SK-N-SH (cell line): ENCODE results near the gene RHOBTB3. TPM values are rescaled to one million over a fixed set of nuclear protein-coding genes. Genes with fewer than 3 reads are reported as not detected.
A peak's percentile ranks its signal among the peaks of the same experiment; 100 is the strongest.

Source experiments
- CTCF ChIA-PET: fragments of 300-600, 350-600 bp; formaldehyde crosslinking; extraction: SDS; loops from one replicate; lab custom pipeline; 2021; lab: Yijun Ruan, JAX
- POLR2A ChIA-PET: fragments of 350-600 bp; sonication (Branson Sonifier 250); formaldehyde crosslinking; extraction: SDS; loops from one replicate; lab custom pipeline; 2020; ENCODE audit warnings: antibody characterized with exemption, inconsistent platforms; lab: Yijun Ruan, JAX
- DNase-seq: peaks from one replicate; pipeline ENCODE4 v3.0.0; 2012
- H2AFZ ChIP-seq: fragments of 200-600 bp; sonication (generic); 2 replicates; pipeline ENCODE4 v1.8.1; 2016; ENCODE audit warnings: antibody characterized with exemption, mild to moderate bottlenecking, low read depth
- H3F3A ChIP-seq: fragments of 200-600 bp; sonication (generic); replicated peaks from 2 replicates; pipeline ENCODE3; 2016; ENCODE audit warnings: antibody characterized with exemption, mild to moderate bottlenecking; ENCODE audit not compliant: insufficient read depth
- H3K27ac ChIP-seq, 2 experiments: fragments of 200-500 bp in 1 of 2; fragments of 200-600 bp in 1 of 2; sonication (Bioruptor generic) in 1 of 2; sonication (generic), shearing (Covaris generic) in 1 of 2; 2 replicates each; pipeline versions ENCODE4 v1.5.1 to v1.6.1; 2014 to 2016; ENCODE audit warnings: low read depth in 2 of 2, inconsistent platforms in 1 of 2, low read length in 1 of 2, mild to moderate bottlenecking in 1 of 2, mixed read lengths in 1 of 2
- H3K27me3 ChIP-seq: fragments of 200-600 bp; sonication (generic), shearing (Covaris generic); 2 replicates; pipeline ENCODE4 v1.6.1; 2016; ENCODE audit warnings: mixed run types; ENCODE audit not compliant: insufficient read depth
- H3K36me3 ChIP-seq, 2 experiments: fragments of 200-500 bp in 1 of 2; fragments of 200-600 bp in 1 of 2; sonication (Bioruptor generic) in 1 of 2; sonication (generic) in 1 of 2; replicated peaks in 1 of 2; 2 replicates each; pipeline versions ENCODE3 to v1.5.1; 2014 to 2016; ENCODE audit warnings: low read length in 1 of 2, mild to moderate bottlenecking in 1 of 2; ENCODE audit not compliant: insufficient read depth in 2 of 2, control insufficient read depth in 1 of 2
- H3K4me1 ChIP-seq, 2 experiments: fragments of 200-500 bp in 1 of 2; fragments of 200-600 bp in 1 of 2; sonication (Bioruptor generic) in 1 of 2; sonication (generic), shearing (Covaris generic) in 1 of 2; 2 replicates each; pipeline versions ENCODE4 v1.5.1 to v1.6.1; 2014 to 2016; ENCODE audit warnings: low read depth in 1 of 2, low read length in 1 of 2, mixed run types in 1 of 2; ENCODE audit not compliant: insufficient read depth in 2 of 2, control insufficient read depth in 1 of 2
- H3K4me2 ChIP-seq: fragments of 200-600 bp; sonication (generic), shearing (Covaris generic); 2 replicates; pipeline ENCODE4 v1.6.1; 2017; ENCODE audit warnings: mixed run types
- H3K4me3 ChIP-seq, 2 experiments: fragments of 200-500 bp in 1 of 2; fragments of 200-600 bp in 1 of 2; sonication (Bioruptor generic) in 1 of 2; sonication (generic), shearing (Covaris generic) in 1 of 2; 2 replicates each; pipeline versions ENCODE4 v1.5.1 to v1.8.1; 2014 to 2016; ENCODE audit warnings: low read depth in 2 of 2, inconsistent platforms in 1 of 2, low read length in 1 of 2, mild to moderate bottlenecking in 1 of 2, mixed read lengths in 1 of 2, moderate library complexity in 1 of 2
- H3K79me2 ChIP-seq: fragments of 200-600 bp; sonication (generic); 2 replicates; pipeline ENCODE4 v1.8.1; 2017; ENCODE audit warnings: mild to moderate bottlenecking; ENCODE audit not compliant: insufficient read depth
- H3K9ac ChIP-seq: fragments of 200-600 bp; sonication (generic); 2 replicates; pipeline ENCODE4 v1.6.1; 2017; ENCODE audit warnings: mixed run types
- H3K9me2 ChIP-seq: fragments of 200-600 bp; sonication (generic); 2 replicates; pipeline ENCODE4 v1.6.1; 2017; ENCODE audit warnings: mixed run types
- H3K9me3 ChIP-seq: fragments of 200-600 bp; sonication (generic); 2 replicates; pipeline ENCODE4 v1.6.1; 2017; ENCODE audit warnings: mixed run types, mild to moderate bottlenecking, moderate library complexity
- H4K20me1 ChIP-seq: fragments of 200-600 bp; sonication (generic); 2 replicates; pipeline ENCODE4 v1.6.1; 2017; ENCODE audit warnings: mild to moderate bottlenecking, mixed run types; ENCODE audit not compliant: insufficient read depth
- CHD2 ChIP-seq: fragments of 150-350 bp; IDR thresholded peaks from 2 replicates; pipeline ENCODE4 v1.6.1; 2018; ENCODE audit warnings: low read length; ENCODE audit not compliant: partially characterized antibody
- CTCF ChIP-seq: fragments of 200-600 bp; sonication (generic); IDR thresholded peaks from 2 replicates; pipeline ENCODE4 v1.6.1; 2017; ENCODE audit warnings: antibody characterized with exemption, mild to moderate bottlenecking, moderate library complexity
- ELF1 ChIP-seq: IDR thresholded peaks from 2 replicates; pipeline ENCODE4 v1.4.0; 2012
- EP300 ChIP-seq, 2 experiments: IDR thresholded peaks; 2 replicates each; pipeline versions ENCODE4 v1.4.0 to v1.6.1; 2012; ENCODE audit warnings: borderline replicate concordance in 1 of 2, low read depth in 1 of 2, low read length in 1 of 2
- EZH2phosphoT487 ChIP-seq: fragments of 200-600 bp; sonication (generic); IDR thresholded peaks from 2 replicates; pipeline ENCODE4 v1.6.1; 2017; ENCODE audit warnings: low read depth, mixed run types, mild to moderate bottlenecking, antibody characterized with exemption, moderate library complexity, borderline replicate concordance
- FOXJ3 ChIP-seq: sonication (generic); formaldehyde crosslinking; IDR thresholded peaks from 2 replicates; pipeline ENCODE4 v1.5.1; 2020; ENCODE audit warnings: mild to moderate bottlenecking, missing genetic modification reagents
- GATA2 ChIP-seq: sonication (generic); formaldehyde crosslinking; IDR thresholded peaks from 2 replicates; pipeline ENCODE4 v1.5.0; 2020; ENCODE audit warnings: mild to moderate bottlenecking, missing genetic modification reagents
- NRF1 ChIP-seq: IDR thresholded peaks from 2 replicates; pipeline ENCODE4 v1.6.1; 2012; ENCODE audit warnings: low read depth, mild to moderate bottlenecking, low read length
- RAD21 ChIP-seq: IDR thresholded peaks from 2 replicates; pipeline ENCODE4 v1.6.1; 2012; ENCODE audit warnings: mild to moderate bottlenecking, low read length
- RCOR1 ChIP-seq: fragments of 150-350 bp; IDR thresholded peaks from 2 replicates; pipeline ENCODE4 v1.6.1; 2017; ENCODE audit warnings: antibody characterized with exemption, low read length
- SIN3A ChIP-seq: IDR thresholded peaks from 2 replicates; pipeline ENCODE4 v1.6.1; 2012; ENCODE audit warnings: low read depth, mild to moderate bottlenecking, low read length, moderate library complexity, borderline replicate concordance
- USF2 ChIP-seq: fragments of 150-350 bp; IDR thresholded peaks from 2 replicates; pipeline ENCODE4 v1.6.1; 2017; ENCODE audit warnings: antibody characterized with exemption, low read length, low read depth, borderline replicate concordance
- YY1 ChIP-seq: IDR thresholded peaks from 2 replicates; pipeline ENCODE4 v1.4.0; 2012; ENCODE audit warnings: low read depth, mild to moderate bottlenecking
- WGBS: methylation state at CpG from one replicate; pipeline ENCODE4 v1.1.6; 2017; ENCODE audit warnings: low lambda C conversion rate; 5-methylcytosine and 5-hydroxymethylcytosine counted together
- polyA plus RNA-seq, 3 experiments: library from polyadenylated mRNA; depleted of rRNA; stranded (reverse); fragments of >200 nt; gene quantifications; 2 replicates each; pipeline ENCODE4 v1.2.3, GENCODE V29; 2012
- TF ChIP-seq, protein P1 (sequence below): IDR thresholded peaks from 2 replicates; pipeline ENCODE4 v1.4.0; 2012; ENCODE audit warnings: low read depth

Gene RHOBTB3
- polyA plus RNA-seq, 1 of the 3 experiments (the other 2 are of a cell fraction) = 59.3 TPM

DNA sequence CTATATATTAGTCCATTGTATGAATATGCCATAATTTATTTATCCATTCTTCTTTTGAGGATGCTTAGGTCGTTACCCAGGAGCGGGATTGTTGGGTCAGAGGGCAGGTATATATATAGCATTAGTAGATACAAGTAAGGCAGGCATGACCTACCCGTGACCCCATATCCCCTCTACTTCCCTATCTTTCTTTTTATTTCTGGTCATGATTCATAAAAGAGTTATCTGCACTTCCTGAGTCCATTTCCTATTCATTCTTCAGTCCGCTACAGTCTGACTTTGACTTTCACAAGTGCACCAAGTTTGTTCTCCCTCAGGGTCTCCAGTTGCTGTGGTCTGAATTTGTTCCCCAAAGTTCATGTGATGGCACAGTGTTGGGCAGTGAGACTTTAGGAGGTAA is 6.9 kb downstream of the RHOBTB3 start:
- Histone ChIP-seq H3K79me2 (peaks cover 40% of the 10 kb centered on the region), H3K27me3 (no peaks in the 10 kb centered on the region), H3F3A (no peaks in the 10 kb centered on the region), H3K4me3 (0 out of 4 replicates have a peak overlapping the region, but pooled peaks of 1 of the 2 experiments have one; percentile 20), H3K9me2 (no peaks in the 10 kb centered on the region), H4K20me1 (no peaks in the 10 kb centered on the region), H3K9me3 (no peaks in the 10 kb centered on the region), H3K36me3 (peaks cover 38 to 48% of the 10 kb centered on the region in 2 experiments), H3K4me1 (peaks cover 5 to 18% of the 10 kb centered on the region in 2 experiments; a peak in 3 of 4 replicates), H3K4me2 (no peak overlapping the region), H2AFZ (no peak overlapping the region), H3K27ac (no peak overlapping the region), H3K9ac (no peak overlapping the region)
- TF ChIP-seq ELF1 (no peak), SIN3A (no peak), YY1 (no peak), RAD21 (no peak), FOXJ3 (CRISPR knock-in tag) (no peak), GATA2 (CRISPR knock-in tag) (no peak)
- 93% methylated on average over 4 of the region's 4 CpGs for WGBS
- DNase-seq = no peak
- POLR2A ChIA-PET = no interaction called here
- CTCF ChIA-PET = interaction anchor here (1.5 to 2.0 kb wide), 2 partner anchors 86 to 110 kb away, joined by 4 read pairs; no protein-coding TSS in a partner anchor

- CTCF ChIA-PET = no interaction called here
- H3F3A ChIP-seq = no peaks in the 10 kb centered on the region
- no peak overlapping the region for H3K27ac ChIP-seq
- no peaks in the 10 kb centered on the region for H3K27me3 ChIP-seq
- WGBS = 95% methylated on average over 4 of the region's 4 CpGs
- H3K4me1 ChIP-seq = peaks cover 5 to 12% of the 10 kb centered on the region in 2 experiments; a peak in 3 of 4 replicates
- peaks cover 38 to 49% of the 10 kb centered on the region in 2 experiments for H3K36me3 ChIP-seq
- H2AFZ ChIP-seq = no peak overlapping the region
- H3K9me2 ChIP-seq = no peaks in the 10 kb centered on the region
- H3K4me3 ChIP-seq = no peak overlapping the region
- peaks cover 33% of the 10 kb centered on the region for H3K79me2 ChIP-seq
- no peak for DNase-seq
- no peak overlapping the region for H3K9ac ChIP-seq
- TF ChIP-seq NRF1 (no peak), RCOR1 (no peak), CHD2 (no peak), EZH2phosphoT487 (no peak), EP300 (IDR thresholded peaks at IDR 0.05; ENCODE audit: borderline replicate concordance in 1 of 2, low read depth in 1 of 2, low read length in 1 of 2) (no peak), CTCF (no peak), USF2 (no peak)
- TF ChIP-seq, protein P1, sequence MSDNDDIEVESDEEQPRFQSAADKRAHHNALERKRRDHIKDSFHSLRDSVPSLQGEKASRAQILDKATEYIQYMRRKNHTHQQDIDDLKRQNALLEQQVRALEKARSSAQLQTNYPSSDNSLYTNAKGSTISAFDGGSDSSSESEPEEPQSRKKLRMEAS = no peak
- H3K4me2 ChIP-seq = no peak overlapping the region
- H3K9me3 ChIP-seq = no peaks in the 10 kb centered on the region
- no peaks in the 10 kb centered on the region for H4K20me1 ChIP-seq
- POLR2A ChIA-PET = no interaction called here
Measured at GRCh38 chr5:95738834-95739233, 7.7 kb downstream of the RHOBTB3 start.
